GM12878 (cell line): ENCODE results near the gene TCF12.

Experiments
- CBX3 ChIP-seq: fragments of 200-600 bp; sonication (generic); IDR thresholded peaks from 2 replicates; pipeline ENCODE4 v1.6.1; 2016; ENCODE audit warnings: low read depth, borderline replicate concordance
- CTCF ChIP-seq, 3 experiments: IDR thresholded peaks in 2 of 3; conservative IDR thresholded peaks in 1 of 3; 2 replicates each; pipeline ENCODE4 v1.5.1; 2011; ENCODE audit warnings: low read depth in 3 of 3, low read length in 3 of 3, mild to moderate bottlenecking in 3 of 3, control low read depth in 2 of 3, moderate library complexity in 2 of 3, inconsistent platforms in 1 of 3, mixed read lengths in 1 of 3; ENCODE audit not compliant: control insufficient read depth in 2 of 3, insufficient read depth in 1 of 3; ENCODE audit errors: extremely low read depth in 1 of 3
- EP300 ChIP-seq, 2 experiments: fragments of 150-350 bp in 1 of 2; IDR thresholded peaks; 2 replicates each; pipeline ENCODE4 v1.6.1; 2011 to 2012; ENCODE audit warnings: low read depth in 2 of 2, low read length in 2 of 2, borderline replicate concordance in 1 of 2, improper control_type of control experiment in 1 of 2, inconsistent platforms in 1 of 2; ENCODE audit not compliant: control insufficient read depth in 1 of 2
- ESRRA ChIP-seq: IDR thresholded peaks from 2 replicates; pipeline ENCODE4 v1.6.1; 2012; ENCODE audit warnings: mild to moderate bottlenecking, low read length, improper control_type of control experiment
- IKZF1 ChIP-seq: fragments of 450-650 bp; conservative IDR thresholded peaks from 2 replicates; pipeline ENCODE4 v1.6.1; 2017; ENCODE audit warnings: antibody characterized with exemption, mild to moderate bottlenecking
- JUND ChIP-seq: IDR thresholded peaks from 2 replicates; pipeline ENCODE4 v1.6.1; 2012; ENCODE audit warnings: low read depth, mild to moderate bottlenecking, low read length, improper control_type of control experiment, moderate library complexity
- SMC3 ChIP-seq: IDR thresholded peaks from 2 replicates; pipeline ENCODE4 v1.6.1; 2011; ENCODE audit warnings: low read length, improper control_type of control experiment, borderline replicate concordance
- TF ChIP-seq, protein P1 (sequence below): IDR thresholded peaks from 2 replicates; pipeline ENCODE4 v1.6.1; 2012; ENCODE audit warnings: mild to moderate bottlenecking, low read depth, low read length

- TF ChIP-seq, protein P1, sequence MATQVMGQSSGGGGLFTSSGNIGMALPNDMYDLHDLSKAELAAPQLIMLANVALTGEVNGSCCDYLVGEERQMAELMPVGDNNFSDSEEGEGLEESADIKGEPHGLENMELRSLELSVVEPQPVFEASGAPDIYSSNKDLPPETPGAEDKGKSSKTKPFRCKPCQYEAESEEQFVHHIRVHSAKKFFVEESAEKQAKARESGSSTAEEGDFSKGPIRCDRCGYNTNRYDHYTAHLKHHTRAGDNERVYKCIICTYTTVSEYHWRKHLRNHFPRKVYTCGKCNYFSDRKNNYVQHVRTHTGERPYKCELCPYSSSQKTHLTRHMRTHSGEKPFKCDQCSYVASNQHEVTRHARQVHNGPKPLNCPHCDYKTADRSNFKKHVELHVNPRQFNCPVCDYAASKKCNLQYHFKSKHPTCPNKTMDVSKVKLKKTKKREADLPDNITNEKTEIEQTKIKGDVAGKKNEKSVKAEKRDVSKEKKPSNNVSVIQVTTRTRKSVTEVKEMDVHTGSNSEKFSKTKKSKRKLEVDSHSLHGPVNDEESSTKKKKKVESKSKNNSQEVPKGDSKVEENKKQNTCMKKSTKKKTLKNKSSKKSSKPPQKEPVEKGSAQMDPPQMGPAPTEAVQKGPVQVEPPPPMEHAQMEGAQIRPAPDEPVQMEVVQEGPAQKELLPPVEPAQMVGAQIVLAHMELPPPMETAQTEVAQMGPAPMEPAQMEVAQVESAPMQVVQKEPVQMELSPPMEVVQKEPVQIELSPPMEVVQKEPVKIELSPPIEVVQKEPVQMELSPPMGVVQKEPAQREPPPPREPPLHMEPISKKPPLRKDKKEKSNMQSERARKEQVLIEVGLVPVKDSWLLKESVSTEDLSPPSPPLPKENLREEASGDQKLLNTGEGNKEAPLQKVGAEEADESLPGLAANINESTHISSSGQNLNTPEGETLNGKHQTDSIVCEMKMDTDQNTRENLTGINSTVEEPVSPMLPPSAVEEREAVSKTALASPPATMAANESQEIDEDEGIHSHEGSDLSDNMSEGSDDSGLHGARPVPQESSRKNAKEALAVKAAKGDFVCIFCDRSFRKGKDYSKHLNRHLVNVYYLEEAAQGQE = no peak
- TF ChIP-seq JUND (no peak), CTCF (IDR thresholded peaks at IDR 0.05 in 2 of 3, conservative IDR thresholded peaks at IDR 0.05 in 1 of 3; ENCODE audit: control insufficient read depth in 2 of 3, extremely low read depth in 1 of 3, insufficient read depth in 1 of 3, low read depth in 3 of 3, low read length in 3 of 3) (no peak), SMC3 (no peak), EP300 (IDR thresholded peaks at IDR 0.05; ENCODE audit: borderline replicate concordance in 1 of 2, control insufficient read depth in 1 of 2, low read depth in 2 of 2, low read length in 2 of 2) (no peak), ESRRA (no peak), CBX3 (no peak), IKZF1 (no peak)
Measured at GRCh38 chr15:56987286-56987685, 68.8 kb downstream of the TCF12 start.
